Pancreas (tissue), 8 donors: ENCODE measurements around the gene LMOD1. TPM values are rescaled to one million over a fixed set of nuclear protein-coding genes. Genes with fewer than 3 reads are reported as not detected.

Experiments used
- microRNA-seq, 2 donors: library from miRNA; unstranded; fragments of <30 nt; microRNA quantifications; one replicate each; pipeline versions ENCODE4 to v1.1.0, GENCODE V29; 2019 to 2020
- polyA plus RNA-seq, 2 donors: library from polyadenylated mRNA; stranded (reverse); fragments of 200-250 nt; gene quantifications; one replicate each; pipeline ENCODE4 v1.2.3, GENCODE V29; 2013
- total RNA-seq, 6 donors: library from RNA; stranded (reverse); fragmentation: NEBNext Ultra II Directional in 4 of 6; extraction: Animal tissue kit (Norgen Biotek cat#: 25700) in 4 of 6; gene quantifications; one replicate each; pipeline versions ENCODE4 v1.2.1 to v1.2.4, GENCODE V29; 2021 to 2023
- donor health status: healthy with polysubstance abuse.
- donor health status: DM: no; HTN: no; CAD: no; lungs with moderate emphysema.
- donor health status: DM: no; HTN: no; CAD: no.
- donor health status: Bipolar disorder and iron deficiency.
- donor health status: DM: yes; HTN: yes; CAD: no.
- donor health status: DM: no; HTN: no; CAD: no.
- donor health status: DM: no; HTN: no; CAD: no.
- donor health status: DM: yes; HTN: yes; CAD: no.

Gene LMOD1
- total and polyA plus RNA-seq, 8 donors = 0.67 to 13.6 (median 2.1) TPM

Small RNAs within 50 kb of the gene (microRNA-seq; reads per million reads assigned to microRNA genes)
- gene MIR6739 = 0 reads per million in 2 donors

Other genes starting within 250 kb of the LMOD1 start
- 10 to 100 TPM; 12.4 to 21.2 (median 16.0) TPM for gene IPO9, start 117.4 kb downstream of the LMOD1 start, total RNA-seq
- gene IPO9, start 117.4 kb downstream of the LMOD1 start, polyA plus RNA-seq = 10 to 100 TPM; 16.3 to 19.6 TPM
- gene SHISA4, start 57.6 kb downstream of the LMOD1 start, total RNA-seq = 1 to 10 TPM; 3.6 to 7.5 (median 4.8) TPM
- gene SHISA4, start 57.6 kb downstream of the LMOD1 start, polyA plus RNA-seq = 1 to 10 TPM; 7.5 to 9.3 TPM
- gene TIMM17A, start 9.0 kb upstream of the LMOD1 start, total RNA-seq = 10 to 100 TPM in 5 of 6 donors, 1 to 10 TPM in 1; 7.9 to 17.8 (median 17.1) TPM
- 10 to 100 TPM; 18.1 to 28.2 TPM for gene TIMM17A, start 9.0 kb upstream of the LMOD1 start, polyA plus RNA-seq
- gene RNPEP, start 36.1 kb upstream of the LMOD1 start, total RNA-seq = 10 to 100 TPM; 19.8 to 37.6 (median 26.5) TPM
- 10 to 100 TPM; 29.0 to 43.5 TPM for gene RNPEP, start 36.1 kb upstream of the LMOD1 start, polyA plus RNA-seq
- gene ELF3, start 64.0 kb upstream of the LMOD1 start, total RNA-seq = 100 to 1,000 TPM in 5 of 6 donors, 10 to 100 TPM in 1; 99.3 to 278 (median 158) TPM
- gene ELF3, start 64.0 kb upstream of the LMOD1 start, polyA plus RNA-seq = 100 to 1,000 TPM; 284 to 447 TPM
- under 1 TPM in 4 of 6 donors, not detected in 2; 0.03 to 0.25 (median 0.07) TPM for gene GPR37L1, start 176.4 kb upstream of the LMOD1 start, total RNA-seq
- under 1 TPM; 0.02 to 0.11 TPM for gene GPR37L1, start 176.4 kb upstream of the LMOD1 start, polyA plus RNA-seq
- gene ARL8A, start 198.2 kb upstream of the LMOD1 start, total RNA-seq = 10 to 100 TPM; 17.9 to 30.4 (median 24.8) TPM
- 10 to 100 TPM; 14.8 to 20.5 TPM for gene ARL8A, start 198.2 kb upstream of the LMOD1 start, polyA plus RNA-seq
- 1 to 10 TPM in 4 of 6 donors, under 1 TPM in 2; 0.23 to 2.9 (median 1.0) TPM for gene PTPN7, start 214.1 kb upstream of the LMOD1 start, total RNA-seq
- gene PTPN7, start 214.1 kb upstream of the LMOD1 start, polyA plus RNA-seq = 1 to 10 TPM in 1 of 2 donors, under 1 TPM in 1; 0.61 to 1.2 TPM
- under 1 TPM in 3 of 6 donors, not detected in 3; 0.06 to 0.20 (median 0.06) TPM for gene LGR6, start 247.3 kb upstream of the LMOD1 start, total RNA-seq
- under 1 TPM; 0.15 to 0.47 TPM for gene LGR6, start 247.3 kb upstream of the LMOD1 start, polyA plus RNA-seq